ENCODE measurements around the gene USB1.

DNA sequence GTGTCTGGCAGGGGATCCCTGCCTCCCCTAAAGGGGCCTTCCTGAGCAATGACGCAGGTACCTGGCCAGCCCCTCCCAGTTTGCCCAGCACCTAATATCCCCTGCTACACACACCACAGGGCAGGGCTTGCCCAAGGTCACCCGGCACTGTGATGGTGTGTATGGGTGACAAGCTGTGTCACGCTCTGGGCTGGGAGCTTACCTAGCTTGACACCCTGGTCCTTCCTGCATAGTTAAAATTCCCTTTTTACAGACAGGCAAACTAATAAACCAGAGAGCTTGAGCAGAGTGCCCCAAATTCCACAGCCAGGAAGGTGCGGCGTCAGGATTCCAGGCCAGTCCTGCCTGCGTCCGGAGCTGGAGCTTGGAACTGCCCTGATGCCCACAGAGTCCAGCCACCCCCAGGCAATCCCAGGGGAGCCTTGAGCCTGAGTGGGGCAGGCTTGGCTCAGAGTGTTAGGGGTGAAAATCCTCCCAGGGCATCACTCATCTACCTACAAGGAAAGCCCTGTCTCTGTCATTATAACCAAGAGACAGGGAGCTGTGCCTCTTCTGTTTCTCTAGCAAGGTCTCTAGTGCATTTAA, 42.5 kb downstream of the USB1 start:
- TF ChIP-seq EZH2phosphoT487 (IDR thresholded peaks at IDR 0.05; ENCODE audit: insufficient read depth, low read depth) (no peak), EZH2 (IDR thresholded peaks at IDR 0.05; ENCODE audit: insufficient read depth, poor library complexity, severe bottlenecking) (no peak)
